Subcutaneous adipose tissue (tissue), 4 donors: Measurements from ENCODE around the gene PLCG2. TPM values are rescaled to one million over a fixed set of nuclear protein-coding genes. Genes with fewer than 3 reads are reported as not detected.

Source experiments
- total RNA-seq, 4 donors: library from RNA; depleted of rRNA; stranded (reverse); fragments of >200 nt; gene quantifications; one replicate each; pipeline ENCODE4 v1.1.0, GENCODE V29; 2016
- TF ChIP-seq, protein P1 (sequence below): fragments of 450-650 bp; IDR thresholded peaks from one replicate; pipeline ENCODE4 v1.5.1; 2016; ENCODE audit warnings: low read depth, mild to moderate bottlenecking, control low read depth, antibody characterized with exemption, moderate library complexity

Gene PLCG2
- total RNA-seq, 4 donors from 2014 or later = 19.8 to 34.9 (median 23.8) TPM

GRCh38 chr16:81987121-81987520 is 208.0 kb downstream of the PLCG2 start:
- TF ChIP-seq, protein P1, sequence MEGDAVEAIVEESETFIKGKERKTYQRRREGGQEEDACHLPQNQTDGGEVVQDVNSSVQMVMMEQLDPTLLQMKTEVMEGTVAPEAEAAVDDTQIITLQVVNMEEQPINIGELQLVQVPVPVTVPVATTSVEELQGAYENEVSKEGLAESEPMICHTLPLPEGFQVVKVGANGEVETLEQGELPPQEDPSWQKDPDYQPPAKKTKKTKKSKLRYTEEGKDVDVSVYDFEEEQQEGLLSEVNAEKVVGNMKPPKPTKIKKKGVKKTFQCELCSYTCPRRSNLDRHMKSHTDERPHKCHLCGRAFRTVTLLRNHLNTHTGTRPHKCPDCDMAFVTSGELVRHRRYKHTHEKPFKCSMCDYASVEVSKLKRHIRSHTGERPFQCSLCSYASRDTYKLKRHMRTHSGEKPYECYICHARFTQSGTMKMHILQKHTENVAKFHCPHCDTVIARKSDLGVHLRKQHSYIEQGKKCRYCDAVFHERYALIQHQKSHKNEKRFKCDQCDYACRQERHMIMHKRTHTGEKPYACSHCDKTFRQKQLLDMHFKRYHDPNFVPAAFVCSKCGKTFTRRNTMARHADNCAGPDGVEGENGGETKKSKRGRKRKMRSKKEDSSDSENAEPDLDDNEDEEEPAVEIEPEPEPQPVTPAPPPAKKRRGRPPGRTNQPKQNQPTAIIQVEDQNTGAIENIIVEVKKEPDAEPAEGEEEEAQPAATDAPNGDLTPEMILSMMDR = no peak

DNA sequence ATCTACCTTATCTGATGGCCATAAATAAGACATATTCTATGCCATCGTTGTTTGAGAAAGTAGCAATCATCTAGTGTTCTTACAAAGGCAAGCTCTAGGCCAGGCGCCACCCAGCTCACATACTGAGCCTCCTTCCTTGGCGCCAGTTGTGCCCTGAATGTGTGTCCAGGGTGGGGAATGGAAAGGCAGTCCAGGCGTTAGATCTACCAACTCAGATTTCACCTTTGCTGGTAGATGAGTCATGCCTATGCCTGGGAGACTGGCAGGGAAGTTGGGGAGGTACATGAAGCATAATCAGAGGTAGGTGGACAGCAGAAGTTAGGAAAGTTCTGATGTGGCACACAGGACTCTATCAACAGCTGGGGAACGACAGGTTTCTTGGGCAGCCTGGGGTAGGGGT is 208.6 kb downstream of the PLCG2 start:
- TF ChIP-seq, protein P1 = no peak

DNA sequence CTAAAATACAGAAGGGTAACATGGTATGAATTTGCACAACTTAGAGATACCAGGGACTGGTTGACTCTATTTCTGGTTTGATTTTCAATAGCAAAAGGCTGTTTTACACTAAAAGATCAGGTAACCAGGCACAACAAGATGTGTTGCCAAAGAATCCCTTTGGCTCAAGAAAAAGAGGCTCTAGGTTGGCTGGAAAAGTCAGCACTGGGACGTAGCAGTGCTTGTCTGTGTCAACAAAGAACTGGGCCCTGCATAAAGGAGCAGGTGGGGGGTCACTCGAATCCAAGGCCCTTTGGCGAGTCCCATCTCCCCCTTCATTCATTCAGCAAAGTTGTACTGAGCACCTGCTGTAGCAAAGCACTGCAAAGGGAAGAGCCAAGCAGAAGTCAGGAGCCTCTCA is 213.8 kb downstream of the PLCG2 start:
- TF ChIP-seq, protein P1 = no peak

DNA sequence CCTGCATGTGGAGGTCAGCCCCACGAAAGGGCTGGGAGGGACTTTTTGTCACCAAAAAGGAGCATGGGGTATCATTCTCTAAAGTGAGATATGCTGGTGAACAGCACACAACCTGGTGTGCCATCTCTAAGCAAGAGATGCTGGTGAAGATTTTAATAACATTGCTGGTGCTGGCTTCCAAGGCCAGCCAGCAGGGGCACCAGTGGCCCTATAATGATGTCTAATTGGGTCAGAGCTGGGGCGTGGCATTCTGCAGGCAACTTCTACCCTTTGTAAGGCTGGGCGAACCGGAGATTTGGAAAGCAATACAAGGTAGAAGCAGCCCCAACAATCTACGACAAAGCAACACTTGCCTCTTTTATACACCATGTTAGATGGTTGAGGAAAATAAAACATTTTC is 215.4 kb downstream of the PLCG2 start:
- TF ChIP-seq, protein P1 = no peak

- TF ChIP-seq, protein P1 = no peak
Measured at GRCh38 chr16:81995651-81996050, 216.6 kb downstream of the PLCG2 start.

- TF ChIP-seq, protein P1 = no peak
Measured at GRCh38 chr16:81996664-81997509, 217.8 kb downstream of the PLCG2 start.

GRCh38 chr16:81997738-81998137 is 218.6 kb downstream of the PLCG2 start:
- TF ChIP-seq, protein P1 = no peak
